HepG2 (cell line): ENCODE data around the gene BAIAP2L1. TPM values are rescaled to one million over a fixed set of nuclear protein-coding genes. Genes with fewer than 3 reads are reported as not detected.

Experiments
- ATAC-seq: fragments of 200-7000 bp; cut with Tn5 transposase; 3 replicates; pipeline ENCODE4 v1.9.1; 2020; ENCODE audit warnings: mild to moderate bottlenecking, moderate library complexity
- BruUV-seq: library from RNA; stranded (reverse); fragments of 400-500 nt; replicated peaks from 2 replicates; lab custom pipeline; 2021; lab: Mats Ljungman, UMichigan
- CTCF ChIA-PET: fragments of 300-600 bp; formaldehyde crosslinking; extraction: SDS; loops from one replicate; lab custom pipeline; 2021; ENCODE audit warnings: low total read pairs, inconsistent platforms, low intra/inter-chr PET ratio; lab: Yijun Ruan, JAX
- POLR2A ChIA-PET: fragments of 350-600 bp; sonication (Branson Sonifier 250); formaldehyde crosslinking; loops from one replicate; lab custom pipeline; 2020; ENCODE audit warnings: antibody characterized with exemption, inconsistent platforms; lab: Yijun Ruan, JAX
- DNase-seq: peaks from one replicate; pipeline ENCODE4 v3.0.0-alpha.2; 2015; ENCODE audit warnings: low spot score
- FAIRE-seq: peaks from 3 replicates; lab custom pipeline; 2011; peaks lifted over from hg19 to GRCh38; lab: Jason Lieb, UNC
- H2AFZ ChIP-seq: one replicate; pipeline ENCODE4 v1.6.1; 2011; ENCODE audit warnings: low read length, inconsistent platforms
- H3K27ac ChIP-seq: fragments of 300-600 bp; 3 replicates; pipeline ENCODE4 v1.8.0; 2011; ENCODE audit warnings: mixed run types, mild to moderate bottlenecking, mixed read lengths, low read length, inconsistent platforms; ENCODE audit not compliant: insufficient read depth; ENCODE audit errors: extremely low read length
- H3K27me3 ChIP-seq, 2 experiments: fragments of 200-600 bp in 1 of 2; 2 replicates in 1 of 2; 3 replicates in 1 of 2; pipeline versions ENCODE4 v1.6.0 to v1.8.0; 2011; ENCODE audit warnings: low read length in 2 of 2, mild to moderate bottlenecking in 2 of 2, moderate library complexity in 2 of 2, inconsistent platforms in 1 of 2; ENCODE audit not compliant: insufficient read depth in 2 of 2, control insufficient read depth in 1 of 2
- H3K36me3 ChIP-seq, 2 experiments: fragments of 200-600 bp in 1 of 2; replicated peaks in 1 of 2; 2 replicates in 1 of 2; 3 replicates in 1 of 2; pipeline versions ENCODE4 v1.5.1 to v1.8.0; 2011; ENCODE audit warnings: low read length in 2 of 2, inconsistent platforms in 1 of 2; ENCODE audit not compliant: insufficient read depth in 2 of 2, control insufficient read depth in 1 of 2
- H3K4me1 ChIP-seq: 2 replicates; pipeline ENCODE4 v1.5.1; 2012; ENCODE audit warnings: low read length, inconsistent platforms; ENCODE audit not compliant: insufficient read depth
- H3K4me2 ChIP-seq: 2 replicates; pipeline ENCODE4 v1.6.0; 2011; ENCODE audit warnings: low read depth, low read length, inconsistent platforms
- H3K4me3 ChIP-seq, 3 experiments: fragments of 200-600 bp in 1 of 3; sonication (generic), shearing (Covaris generic) in 1 of 3; replicated peaks in 1 of 3; 2 replicates each; pipeline ENCODE4 v1.5.1; 2011 to 2016; ENCODE audit warnings: low read length in 3 of 3, inconsistent platforms in 2 of 3, low read depth in 2 of 3, mild to moderate bottlenecking in 2 of 3, control low read depth in 1 of 3, mixed read lengths in 1 of 3; ENCODE audit not compliant: insufficient read depth in 1 of 3
- H3K79me2 ChIP-seq: one replicate; pipeline ENCODE4 v1.6.1; 2011; ENCODE audit warnings: low read length, inconsistent platforms; ENCODE audit not compliant: insufficient read depth
- H3K9ac ChIP-seq: 2 replicates; pipeline ENCODE4 v1.6.0; 2011; ENCODE audit warnings: mild to moderate bottlenecking, low read depth, low read length, inconsistent platforms; ENCODE audit not compliant: insufficient read depth
- H3K9me3 ChIP-seq: 2 replicates; pipeline ENCODE4 v1.5.1; 2012; ENCODE audit warnings: mild to moderate bottlenecking, low read length
- H4K20me1 ChIP-seq: 2 replicates; pipeline ENCODE4 v1.6.0; 2011; ENCODE audit warnings: inconsistent platforms, mild to moderate bottlenecking, low read length, moderate library complexity; ENCODE audit not compliant: insufficient read depth
- EP300 ChIP-seq, 3 experiments: sonication (generic) in 1 of 3; formaldehyde crosslinking in 1 of 3; IDR thresholded peaks; 2 replicates each; pipeline versions ENCODE4 v1.5.1 to v1.6.1; 2011 to 2020; ENCODE audit warnings: low read depth in 2 of 3, low read length in 2 of 3, borderline replicate concordance in 1 of 3, improper control_type of control experiment in 1 of 3, mild to moderate bottlenecking in 1 of 3, missing genetic modification reagents in 1 of 3, moderate library complexity in 1 of 3
- ERF ChIP-seq: IDR thresholded peaks from 2 replicates; pipeline ENCODE4 v1.6.1; 2018; ENCODE audit warnings: missing biosample characterization, missing genetic modification reagents
- FOXA1 ChIP-seq, 2 experiments: fragments of 450-650 bp in 1 of 2; sonication (generic) in 1 of 2; formaldehyde crosslinking in 1 of 2; IDR thresholded peaks; 2 replicates each; pipeline versions ENCODE4 v1.4.0 to v1.6.1; 2016 to 2020; ENCODE audit warnings: missing genetic modification reagents in 1 of 2
- MED1 ChIP-seq: sonication (generic); formaldehyde crosslinking; IDR thresholded peaks from 2 replicates; pipeline ENCODE4 v1.4.0; 2020; ENCODE audit warnings: missing genetic modification reagents
- NFYB ChIP-seq: sonication (generic); formaldehyde crosslinking; IDR thresholded peaks from 2 replicates; pipeline ENCODE4 v1.4.0; 2020; ENCODE audit warnings: missing genetic modification reagents
- RFX1 ChIP-seq: fragments of 450-650 bp; IDR thresholded peaks from 2 replicates; pipeline ENCODE4 v1.6.1; 2017
- TBL1XR1 ChIP-seq: fragments of 150-350 bp; IDR thresholded peaks from 2 replicates; pipeline ENCODE4 v1.6.1; 2014; ENCODE audit warnings: borderline replicate concordance, low read length; ENCODE audit not compliant: partially characterized antibody
- ZEB1 ChIP-seq: IDR thresholded peaks from 2 replicates; pipeline ENCODE4 v1.6.1; 2012; ENCODE audit warnings: mild to moderate bottlenecking, low read depth, inconsistent platforms; ENCODE audit not compliant: insufficient replicate concordance
- ZNF564 ChIP-seq: sonication (generic); formaldehyde crosslinking; IDR thresholded peaks from 2 replicates; pipeline ENCODE4 v1.8.1; 2023; ENCODE audit warnings: mild to moderate bottlenecking, missing genetic modification reagents
- ZNF572 ChIP-seq: sonication (generic); formaldehyde crosslinking; IDR thresholded peaks from 2 replicates; pipeline ENCODE4 v1.5.1; 2020; ENCODE audit warnings: mild to moderate bottlenecking, missing genetic modification reagents
- ZNF841 ChIP-seq: sonication (generic); formaldehyde crosslinking; IDR thresholded peaks from 2 replicates; pipeline ENCODE4 v1.8.1; 2023; ENCODE audit warnings: missing genetic modification reagents, borderline replicate concordance
- WGBS: methylation state at CpG from one replicate; pipeline ENCODE4 v1.1.6; 2017; ENCODE audit warnings: low lambda C conversion rate; 5-methylcytosine and 5-hydroxymethylcytosine counted together
- in situ Hi-C: cut with HindIII; loops from 2 replicates; pipeline ENCODE4 v1.10.0; 2017; ENCODE audit warnings: low pct_unique_long_range_greater_than_20kb; ENCODE audit not compliant: extremely low pct_ligation_motif_present
- intact Hi-C: fragments of 100-400 bp; cut with micrococcal nuclease; formaldehyde crosslinking; loops from one replicate; pipeline ENCODE4 v1.10.0; 2022; ENCODE audit not compliant: unreplicated experiment
- polyA plus RNA-seq, 8 experiments: library from polyadenylated mRNA; depleted of rRNA in 3 of 8; stranded (reverse) in 7 of 8; unstranded in 1 of 8; fragments of >200 nt; fragmentation: Illumina TruSeq in 4 of 8; extraction: Trizol in 4 of 8; gene quantifications; 2 replicates each; pipeline versions ENCODE4 v1.2.1 to v1.2.3, GENCODE V29; 2011 to 2016; ENCODE audit warnings: low read depth in 4 of 8, missing spikeins in 1 of 8, mixed read lengths in 1 of 8; ENCODE audit not compliant: insufficient read depth in 1 of 8
- total RNA-seq, 5 experiments: library from RNA; depleted of rRNA; stranded (reverse); fragments of >200 nt; fragmentation: Illumina TruSeq; extraction: Trizol; gene quantifications; 2 replicates each; pipeline ENCODE4 v1.2.3, GENCODE V29; 2016; ENCODE audit warnings: low read depth in 1 of 5
- TF ChIP-seq, protein P1 (sequence below): IDR thresholded peaks from 2 replicates; pipeline ENCODE4 v1.6.1; 2012; ENCODE audit warnings: low read depth, low read length, improper control_type of control experiment
- TF ChIP-seq, protein P2 (sequence below), 2 experiments: fragments of 450-650 bp in 1 of 2; sonication (generic) in 1 of 2; formaldehyde crosslinking in 1 of 2; IDR thresholded peaks; 2 replicates each; pipeline versions ENCODE4 v1.6.1 to v1.8.0; 2016 to 2022; ENCODE audit warnings: antibody characterized with exemption in 1 of 2, mild to moderate bottlenecking in 1 of 2, missing genetic modification reagents in 1 of 2

Gene BAIAP2L1
- total and polyA plus RNA-seq, 2 of the 13 experiments (the other 11 are each of a cell fraction or from before 2014, with no cell fraction given) = 13.0 to 21.5 TPM

GRCh38 chr7:98276241-98276761 lies 124.6 kb downstream of the BAIAP2L1 start:
- Histone ChIP-seq H3K4me2 (peak overlapping the region; percentile 47; the same call in 1 of the 2 replicates), H3K36me3 (no peaks in the 10 kb centered on the region), H3K27me3 (no peaks in the 10 kb centered on the region; a peak in 1 of 5 replicates), H3K4me1 (peaks cover 48% of the 10 kb centered on the region), H3K9me3 (no peaks in the 10 kb centered on the region), H2AFZ (no peak overlapping the region), H3K79me2 (no peaks in the 10 kb centered on the region), H4K20me1 (no peaks in the 10 kb centered on the region), H3K9ac (no peak overlapping the region), H3K4me3 (peak overlapping the region in 1 of 3 experiments; percentile 4; a peak in 1 of 6 replicates), H3K27ac (peak overlapping the region; percentile 35)
- in situ Hi-C loops (no loop called here), intact Hi-C loops (no loop called here)
- CTCF ChIA-PET = no interaction called here
- FAIRE-seq (peak; percentile 51), ATAC-seq (peak; percentile 16; the same call in 2 of the 3 replicates), DNase-seq (peak; percentile 64)
- POLR2A ChIA-PET = no interaction called here
- WGBS = 9% methylated on average over 5 of the region's 5 CpGs
- no TSS peak for BruUV-seq
- no peak for TF ChIP-seq ZEB1
- 0 out of 2 replicates have a peak, but pooled peaks have one; percentile 18 for TF ChIP-seq MED1 (CRISPR knock-in tag)
- no peak for TF ChIP-seq ZNF564 (CRISPR knock-in tag)
- TF ChIP-seq, protein P1, sequence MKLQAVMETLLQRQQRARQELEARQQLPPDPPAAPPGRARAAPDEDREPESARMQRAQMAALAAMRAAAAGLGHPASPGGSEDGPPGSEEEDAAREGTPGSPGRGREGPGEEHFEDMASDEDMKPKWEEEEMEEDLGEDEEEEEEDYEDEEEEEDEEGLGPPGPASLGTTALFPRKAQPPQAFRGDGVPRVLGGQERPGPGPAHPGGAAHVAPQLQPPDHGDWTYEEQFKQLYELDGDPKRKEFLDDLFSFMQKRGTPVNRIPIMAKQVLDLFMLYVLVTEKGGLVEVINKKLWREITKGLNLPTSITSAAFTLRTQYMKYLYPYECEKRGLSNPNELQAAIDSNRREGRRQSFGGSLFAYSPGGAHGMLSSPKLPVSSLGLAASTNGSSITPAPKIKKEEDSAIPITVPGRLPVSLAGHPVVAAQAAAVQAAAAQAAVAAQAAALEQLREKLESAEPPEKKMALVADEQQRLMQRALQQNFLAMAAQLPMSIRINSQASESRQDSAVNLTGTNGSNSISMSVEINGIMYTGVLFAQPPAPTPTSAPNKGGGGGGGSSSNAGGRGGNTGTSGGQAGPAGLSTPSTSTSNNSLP = 0 out of 2 replicates have a peak, but pooled peaks have one; percentile 23
- TF ChIP-seq TBL1XR1 = no peak
- TF ChIP-seq ZNF841 (CRISPR knock-in tag) = no peak
- TF ChIP-seq, protein P2, sequence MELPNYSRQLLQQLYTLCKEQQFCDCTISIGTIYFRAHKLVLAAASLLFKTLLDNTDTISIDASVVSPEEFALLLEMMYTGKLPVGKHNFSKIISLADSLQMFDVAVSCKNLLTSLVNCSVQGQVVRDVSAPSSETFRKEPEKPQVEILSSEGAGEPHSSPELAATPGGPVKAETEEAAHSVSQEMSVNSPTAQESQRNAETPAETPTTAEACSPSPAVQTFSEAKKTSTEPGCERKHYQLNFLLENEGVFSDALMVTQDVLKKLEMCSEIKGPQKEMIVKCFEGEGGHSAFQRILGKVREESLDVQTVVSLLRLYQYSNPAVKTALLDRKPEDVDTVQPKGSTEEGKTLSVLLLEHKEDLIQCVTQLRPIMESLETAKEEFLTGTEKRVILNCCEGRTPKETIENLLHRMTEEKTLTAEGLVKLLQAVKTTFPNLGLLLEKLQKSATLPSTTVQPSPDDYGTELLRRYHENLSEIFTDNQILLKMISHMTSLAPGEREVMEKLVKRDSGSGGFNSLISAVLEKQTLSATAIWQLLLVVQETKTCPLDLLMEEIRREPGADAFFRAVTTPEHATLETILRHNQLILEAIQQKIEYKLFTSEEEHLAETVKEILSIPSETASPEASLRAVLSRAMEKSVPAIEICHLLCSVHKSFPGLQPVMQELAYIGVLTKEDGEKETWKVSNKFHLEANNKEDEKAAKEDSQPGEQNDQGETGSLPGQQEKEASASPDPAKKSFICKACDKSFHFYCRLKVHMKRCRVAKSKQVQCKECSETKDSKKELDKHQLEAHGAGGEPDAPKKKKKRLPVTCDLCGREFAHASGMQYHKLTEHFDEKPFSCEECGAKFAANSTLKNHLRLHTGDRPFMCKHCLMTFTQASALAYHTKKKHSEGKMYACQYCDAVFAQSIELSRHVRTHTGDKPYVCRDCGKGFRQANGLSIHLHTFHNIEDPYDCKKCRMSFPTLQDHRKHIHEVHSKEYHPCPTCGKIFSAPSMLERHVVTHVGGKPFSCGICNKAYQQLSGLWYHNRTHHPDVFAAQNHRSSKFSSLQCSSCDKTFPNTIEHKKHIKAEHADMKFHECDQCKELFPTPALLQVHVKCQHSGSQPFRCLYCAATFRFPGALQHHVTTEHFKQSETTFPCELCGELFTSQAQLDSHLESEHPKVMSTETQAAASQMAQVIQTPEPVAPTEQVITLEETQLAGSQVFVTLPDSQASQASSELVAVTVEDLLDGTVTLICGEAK (IDR thresholded peaks at IDR 0.05) = no peak
- TF ChIP-seq, protein P2 (CRISPR knock-in tag; IDR thresholded peaks at IDR 0.05) = no peak
- no peak for TF ChIP-seq ZNF572 (CRISPR knock-in tag)
- TF ChIP-seq NFYB = peak; percentile 45
- peak in 1 of 2 experiments; percentile 43; a peak in 1 of 4 replicates for TF ChIP-seq EP300 (IDR thresholded peaks at IDR 0.05; ENCODE audit: low read depth in 2 of 2, low read length in 2 of 2)
- no peak for TF ChIP-seq EP300 (CRISPR knock-in tag; IDR thresholded peaks at IDR 0.05; ENCODE audit: borderline replicate concordance)
- no peak for TF ChIP-seq RFX1
- no peak for TF ChIP-seq ERF
- TF ChIP-seq FOXA1 (IDR thresholded peaks at IDR 0.05) = no peak
- 0 out of 2 replicates have a peak, but pooled peaks have one; percentile 12 for TF ChIP-seq FOXA1 (CRISPR knock-in tag; IDR thresholded peaks at IDR 0.05)
